Bone marrow (tissue), 2 donors: ENCODE results near the gene ADGRV1.

Experiments
- DNase-seq, 2 donors: peaks; one replicate each; lab custom pipeline; 2025; lab: John Stamatoyannopoulos, UW

Gene ADGRV1

DNA sequence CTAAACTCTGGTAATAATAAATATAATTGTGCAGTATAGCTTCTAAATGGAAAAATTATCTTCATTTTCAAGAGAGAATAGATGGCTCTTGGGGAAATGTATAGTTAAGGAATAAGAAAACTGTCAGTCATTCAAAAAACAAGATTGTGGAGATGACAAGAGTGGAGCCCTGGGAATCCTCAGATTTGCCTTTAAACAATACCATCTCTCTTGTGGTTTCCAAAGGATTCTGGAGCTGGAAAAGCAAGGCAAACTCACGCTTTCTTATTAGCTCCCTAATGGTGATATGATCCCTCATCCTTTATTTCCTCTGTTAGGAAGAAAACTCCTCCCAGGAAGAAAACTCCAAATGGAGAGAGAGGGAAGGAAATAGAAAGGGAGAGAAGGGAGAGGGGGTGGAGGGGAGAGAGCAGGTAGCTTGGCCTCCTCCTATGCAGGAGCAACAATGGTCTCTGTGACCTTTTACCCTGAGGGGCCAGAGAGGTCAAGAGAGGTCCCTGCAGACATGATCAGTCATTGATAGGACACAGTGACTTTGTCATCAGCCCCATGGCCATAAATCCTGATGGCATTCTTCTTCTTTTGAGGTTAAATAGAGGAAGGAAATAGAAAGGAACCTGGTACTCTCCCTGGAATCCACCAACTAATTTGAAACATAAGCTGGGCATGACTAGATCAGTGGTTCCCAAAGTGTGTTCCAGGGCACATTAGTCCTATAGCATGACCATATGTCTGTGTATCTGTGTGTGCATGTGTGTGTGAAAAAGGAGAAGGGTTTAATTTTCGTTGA lies 512.4 kb downstream of the ADGRV1 start:
- no peak for DNase-seq

DNA sequence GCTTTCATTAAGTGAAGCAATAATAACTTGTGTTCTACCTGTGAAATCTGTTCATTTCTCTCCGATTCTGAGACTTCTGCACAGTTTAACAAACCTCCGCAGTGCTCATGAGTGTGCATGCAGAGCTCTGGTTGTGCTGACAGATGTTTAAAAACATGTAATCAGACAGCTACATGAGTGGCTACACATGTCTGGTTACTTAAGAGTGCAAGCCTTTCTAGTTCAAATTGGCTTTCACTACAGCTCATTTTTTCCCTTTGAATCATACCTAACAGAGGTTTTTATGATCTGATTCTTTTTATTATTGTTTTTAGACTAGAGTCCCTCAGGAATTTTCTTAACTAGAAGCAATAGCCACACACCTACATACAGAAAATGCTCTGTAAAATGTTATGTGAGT lies 514.3 kb downstream of the ADGRV1 start:
- no peak for DNase-seq

DNA sequence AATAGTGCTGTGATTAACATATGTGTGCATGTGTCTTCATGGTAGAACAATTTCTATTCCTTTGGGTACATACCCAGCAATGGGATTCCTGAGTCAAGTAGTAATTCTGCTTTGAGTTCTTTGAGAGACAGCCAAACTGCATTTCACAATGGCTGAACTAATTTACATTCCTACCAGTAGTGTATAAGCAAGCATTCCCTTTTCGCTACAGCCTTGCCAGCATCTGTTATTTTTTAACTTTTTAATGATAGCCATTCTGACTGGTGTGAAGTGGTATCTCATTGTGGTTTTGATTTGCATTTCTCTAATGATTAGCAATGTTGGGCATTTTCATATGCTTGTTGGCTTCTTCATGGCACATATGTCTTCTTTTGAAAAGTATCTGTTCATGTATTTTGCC lies 516.0 kb downstream of the ADGRV1 start:
- DNase-seq, result no peak

DNA sequence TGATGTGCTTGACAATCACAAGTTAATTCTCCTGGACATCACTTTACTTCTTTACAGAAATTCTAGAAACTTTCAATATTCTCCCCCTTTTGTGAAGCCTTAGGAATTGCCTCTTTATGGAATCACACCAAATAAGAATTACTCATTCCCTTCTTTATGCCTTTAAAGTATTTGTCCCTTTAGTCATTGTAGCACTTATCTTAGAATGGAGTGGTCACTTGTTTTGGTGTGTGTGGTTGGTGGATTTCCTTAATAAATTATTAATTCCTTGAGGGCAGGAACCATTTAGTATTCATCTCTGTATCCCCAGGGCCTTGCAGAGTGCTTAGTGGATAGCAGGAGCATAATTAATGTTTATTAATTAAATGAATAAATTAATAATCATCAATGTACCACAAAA lies 517.5 kb downstream of the ADGRV1 start:
- no peak for DNase-seq

DNA sequence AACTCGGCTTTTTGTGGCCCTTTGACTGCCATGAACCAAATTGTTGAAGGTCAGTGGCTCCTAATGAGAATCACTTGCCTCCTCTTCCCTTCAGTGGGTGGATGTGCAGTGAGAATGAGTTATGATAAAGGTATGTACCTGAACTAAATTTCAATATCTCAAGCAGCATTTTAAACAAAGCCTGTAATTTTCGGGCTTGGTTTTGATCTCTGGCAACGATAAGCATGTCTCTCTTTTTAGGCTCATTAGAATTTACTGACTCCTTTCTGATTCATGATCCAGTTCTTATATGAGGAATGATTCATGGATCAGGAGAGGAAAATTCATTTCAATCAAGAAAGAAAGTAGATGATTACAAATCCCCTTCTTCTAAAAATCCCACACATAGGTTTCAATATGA lies 519.0 kb downstream of the ADGRV1 start:
- DNase-seq, result no peak

DNA sequence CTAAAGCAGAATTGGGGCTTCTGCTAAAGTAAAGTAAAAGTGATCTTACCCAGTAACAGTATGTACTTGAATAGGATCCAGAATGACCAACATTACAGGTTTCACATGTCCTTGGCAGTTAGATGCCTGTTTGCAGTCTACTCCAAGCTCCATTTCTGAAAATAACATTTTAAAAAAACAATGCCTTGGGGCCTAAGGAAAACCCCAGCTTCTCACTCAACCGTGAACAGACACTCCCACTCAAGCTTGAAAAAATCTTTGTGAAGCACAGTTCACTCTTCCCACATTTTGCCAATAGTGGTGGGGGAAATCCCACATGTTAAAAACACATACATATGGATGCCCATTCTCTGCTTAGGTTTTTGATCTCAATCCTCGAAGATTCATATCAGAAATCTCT lies 520.4 kb downstream of the ADGRV1 start:
- no peak for DNase-seq

DNA sequence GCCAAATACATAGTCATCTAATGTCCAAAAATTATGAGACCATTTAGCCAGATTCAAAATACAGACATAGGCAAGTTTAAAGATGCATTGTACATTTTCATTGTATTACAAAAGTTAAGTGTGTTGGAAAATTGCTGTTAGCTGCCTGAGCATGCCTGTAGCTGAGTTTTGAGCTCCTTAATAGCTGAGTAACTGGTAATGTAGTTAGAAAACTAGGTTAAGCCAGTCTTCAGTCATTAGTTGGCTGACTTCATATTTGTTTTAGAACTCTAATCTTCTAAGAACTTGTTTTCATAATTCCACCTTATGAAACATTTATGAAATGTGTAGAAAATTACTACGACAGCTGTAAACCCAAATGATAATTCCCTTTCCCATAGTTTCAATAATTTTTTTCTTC lies 531.2 kb downstream of the ADGRV1 start:
- DNase-seq, result no peak

DNA sequence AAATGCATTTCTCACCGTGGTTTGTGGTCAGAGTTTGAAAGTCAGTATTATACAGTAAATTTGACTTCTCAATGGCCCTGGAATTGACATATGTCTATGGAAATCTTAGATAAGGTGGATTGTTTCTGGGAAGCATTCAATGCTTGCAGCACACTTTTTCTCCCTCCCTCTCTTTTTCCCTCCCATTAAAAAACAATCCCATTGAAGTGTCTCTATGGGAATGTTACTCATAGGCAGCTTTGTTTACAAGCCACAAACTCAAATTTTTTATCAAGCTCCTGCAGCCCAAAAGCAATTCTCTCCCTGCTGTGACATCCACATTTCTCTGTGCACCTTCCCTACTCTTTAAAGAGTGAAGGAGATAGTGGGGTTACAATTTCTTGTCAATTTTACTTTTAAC lies 532.4 kb downstream of the ADGRV1 start:
- DNase-seq, result no peak

DNA sequence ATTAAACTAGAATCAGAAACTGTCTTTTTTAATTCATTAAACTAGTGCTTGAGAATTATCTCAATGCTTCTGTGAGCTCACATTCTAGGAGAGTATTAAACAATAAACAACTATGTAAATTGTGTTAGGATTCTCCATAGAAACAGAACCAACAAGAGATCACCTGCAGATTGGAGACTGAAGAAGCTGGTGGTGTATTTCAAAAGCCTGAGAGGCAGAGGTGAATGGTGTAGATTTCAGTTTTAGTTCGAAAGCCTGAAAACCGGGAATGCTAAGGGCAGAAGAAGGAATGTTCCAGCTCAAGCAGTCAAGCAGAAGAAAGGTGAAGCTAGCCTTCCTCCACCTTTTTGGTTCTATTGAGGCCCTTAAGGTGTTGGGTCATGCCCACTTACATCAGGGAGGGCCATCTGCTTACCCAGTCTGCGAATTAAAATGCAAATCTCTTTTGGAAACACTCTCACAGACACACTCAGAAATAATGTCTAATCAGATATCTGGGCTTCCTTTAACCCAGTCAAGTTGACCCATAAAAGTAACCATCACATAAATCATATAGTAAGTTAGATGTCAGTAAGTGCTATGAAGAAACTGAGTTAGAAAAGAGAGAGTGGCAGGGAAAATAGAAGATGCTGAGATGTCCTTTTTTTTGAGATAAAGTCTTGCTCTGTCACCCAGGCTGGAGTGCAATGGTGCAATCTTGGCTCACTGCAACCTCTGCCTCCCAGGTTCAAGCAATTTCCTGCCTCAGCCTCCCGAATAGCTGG lies 533.1 kb downstream of the ADGRV1 start:
- no peak for DNase-seq

DNA sequence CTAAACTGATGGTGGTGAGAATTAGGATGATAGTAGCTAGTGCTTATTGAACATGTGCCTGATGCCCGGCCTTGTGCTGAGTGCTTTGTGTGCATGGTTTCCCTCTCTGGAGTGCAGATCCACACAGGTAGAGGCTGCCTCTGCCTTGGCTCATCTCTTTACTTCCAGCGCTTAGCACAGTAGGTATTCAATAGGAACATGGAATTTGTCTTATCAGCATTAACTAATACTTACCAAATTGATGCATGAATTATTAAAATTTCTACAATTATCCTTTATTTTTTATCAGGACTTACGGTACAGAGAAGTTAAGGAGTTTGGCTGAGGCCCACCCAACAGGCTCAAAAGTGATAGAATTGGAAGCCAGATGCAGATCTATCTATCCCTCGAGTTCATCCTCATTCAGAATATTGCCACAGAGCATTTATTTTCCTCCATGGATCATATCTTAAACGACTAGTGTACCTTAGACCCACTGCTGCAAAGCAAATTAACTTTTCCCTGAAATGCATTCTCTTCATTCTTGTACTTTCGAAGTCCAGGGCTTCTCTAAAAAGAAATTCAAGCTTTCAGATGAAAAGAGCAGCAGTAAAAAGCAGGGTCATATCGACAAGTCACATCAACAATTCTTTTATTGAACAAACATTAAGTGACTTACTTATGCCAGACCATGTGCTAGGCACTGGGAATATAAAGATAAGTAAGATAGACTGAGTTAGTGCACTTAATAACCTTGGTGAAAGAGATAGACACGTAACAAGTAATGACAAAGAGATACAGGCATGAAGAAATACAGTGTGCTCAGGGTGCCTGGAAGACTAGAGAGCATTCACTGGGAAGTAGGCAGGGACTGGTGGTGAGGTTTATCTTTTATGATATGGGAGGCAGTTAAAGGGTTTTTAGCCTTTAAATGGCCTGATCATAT lies 534.5 kb downstream of the ADGRV1 start:
- no peak for DNase-seq

DNA sequence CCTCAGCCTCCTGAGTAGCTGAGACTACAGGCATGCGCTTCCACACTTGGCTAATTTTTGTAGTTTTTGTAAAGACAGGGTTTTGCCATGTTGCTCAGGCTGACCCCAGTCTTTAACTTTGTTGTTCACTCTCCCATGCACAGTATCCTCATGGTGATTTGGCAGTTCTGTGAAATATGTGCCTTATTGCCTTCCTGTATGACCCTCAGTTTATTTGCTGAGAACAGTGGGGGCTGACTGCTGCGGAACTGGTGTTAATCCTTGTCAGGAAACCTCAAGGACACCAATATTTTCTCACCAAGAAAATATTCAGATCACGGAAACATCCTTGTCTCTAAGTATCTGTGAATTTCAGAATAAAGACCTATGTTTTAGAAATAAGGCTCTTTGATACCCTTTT lies 536.7 kb downstream of the ADGRV1 start:
- peak in 1 of 2 donors; percentile 49 for DNase-seq

DNA sequence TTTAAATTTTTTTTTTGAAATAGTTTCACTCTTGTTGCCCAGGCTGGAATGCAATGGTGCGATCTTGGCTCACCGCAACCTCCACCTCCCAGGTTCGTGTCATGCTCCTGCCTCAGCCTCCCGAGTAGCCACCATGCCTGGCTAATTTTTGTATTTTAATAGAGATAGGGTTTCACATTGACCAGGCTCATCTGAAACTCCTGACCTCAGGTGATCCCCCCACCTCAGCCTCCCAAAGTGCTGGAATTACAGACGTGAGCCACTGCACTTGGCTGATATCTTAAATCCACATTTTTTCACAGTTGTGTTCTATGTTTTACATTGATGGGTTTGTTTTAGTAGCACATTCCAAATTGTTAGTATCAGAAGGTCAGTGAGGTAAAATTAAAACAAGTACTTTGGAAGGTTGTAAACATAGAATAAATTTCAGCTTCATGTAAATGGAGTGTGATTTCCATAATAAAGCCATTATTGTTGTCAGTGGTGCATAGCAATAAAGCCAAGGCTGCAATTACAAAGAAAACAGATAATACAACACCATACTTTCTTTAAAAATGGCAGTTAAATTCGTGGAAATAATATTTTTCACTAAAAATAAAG lies 537.3 kb downstream of the ADGRV1 start:
- DNase-seq, result no peak

DNA sequence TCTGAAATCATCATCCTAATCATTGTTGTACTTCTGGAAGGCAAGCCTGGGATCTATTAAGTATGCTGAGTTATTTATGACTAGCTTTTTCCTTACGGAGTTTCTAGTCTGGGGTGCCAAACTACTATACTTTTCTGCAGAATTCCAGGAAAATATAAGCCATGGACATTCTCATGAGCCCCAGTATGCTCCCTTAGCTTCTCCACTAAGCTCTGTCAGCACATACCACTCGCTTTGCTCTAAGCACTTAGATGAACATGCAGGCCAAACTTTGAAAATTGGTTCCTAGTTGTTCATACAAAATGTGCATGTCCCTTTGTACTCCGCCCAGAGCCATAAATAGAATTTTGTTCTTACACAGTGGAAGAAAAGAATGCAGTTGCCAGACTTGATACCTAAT lies 539.9 kb downstream of the ADGRV1 start:
- no peak for DNase-seq

DNA sequence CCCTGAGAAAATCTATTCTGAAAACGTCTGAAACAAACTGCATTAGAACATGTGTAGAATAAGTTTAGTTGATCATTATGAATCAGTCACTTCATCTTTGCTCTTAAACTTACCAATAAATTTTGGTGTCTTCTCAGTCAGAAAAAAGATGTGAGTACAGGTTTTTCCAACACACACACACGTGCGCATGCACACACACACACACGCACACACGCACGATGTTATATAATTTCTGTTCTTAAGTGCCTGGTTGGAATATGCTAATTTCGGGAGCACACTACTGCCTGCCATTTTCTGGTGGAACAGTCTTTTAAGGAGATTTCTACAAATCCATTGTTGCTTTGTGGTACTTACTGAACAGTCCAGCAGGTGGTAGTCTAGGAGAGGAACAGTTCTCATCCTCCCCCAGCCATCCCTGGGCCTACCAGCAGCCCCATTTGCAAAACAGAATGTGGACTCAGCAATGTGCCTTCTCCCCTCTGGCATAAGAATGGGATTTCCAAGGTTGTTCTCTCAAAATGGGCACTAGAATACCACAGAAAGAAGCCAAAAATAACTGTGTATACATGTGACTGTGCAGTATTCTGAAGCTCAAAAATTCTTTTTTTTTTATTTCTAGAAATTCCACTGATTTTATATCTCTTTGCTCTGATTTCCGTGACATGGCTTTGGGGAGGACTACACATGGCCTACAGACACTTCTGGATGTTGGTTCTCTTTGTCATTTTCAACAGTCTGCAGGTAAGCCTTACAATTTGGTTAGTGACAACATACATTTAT lies 543.2 kb downstream of the ADGRV1 start:
- DNase-seq, result peak; percentile 7 to 86

DNA sequence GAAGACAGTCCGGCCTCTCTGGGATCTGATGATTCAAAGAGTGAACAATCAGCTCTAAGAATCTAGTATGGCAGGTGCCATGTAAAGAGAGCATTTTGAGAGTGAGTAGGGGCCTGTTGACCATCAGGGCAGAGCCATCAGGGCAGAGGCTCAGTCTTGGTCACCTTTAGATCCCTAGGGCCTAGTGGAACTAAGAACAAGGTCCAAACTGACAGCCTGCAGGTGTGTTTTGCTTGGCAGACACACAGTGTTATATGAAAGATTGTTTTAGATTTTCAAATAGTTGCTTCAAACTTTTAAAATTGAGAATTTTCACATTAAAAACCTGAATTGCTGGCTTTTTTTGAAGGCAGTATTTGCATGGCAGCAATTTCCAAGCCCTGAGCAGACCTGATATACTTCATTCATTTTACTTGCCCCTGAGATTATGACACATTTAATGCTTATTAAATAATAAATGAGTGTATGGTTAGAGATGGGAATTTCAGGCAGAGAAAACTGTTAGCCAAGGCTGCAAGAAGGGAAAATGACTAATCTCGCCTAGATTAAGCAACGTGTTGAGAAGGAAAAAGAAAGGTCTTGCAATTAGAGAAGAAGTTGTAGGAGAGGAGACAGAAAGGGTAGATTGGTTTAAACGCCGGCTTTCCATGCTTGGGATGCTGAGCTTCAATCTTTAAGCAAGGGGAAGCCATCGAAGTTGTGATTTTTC lies 544.9 kb downstream of the ADGRV1 start:
- DNase-seq, result no peak

DNA sequence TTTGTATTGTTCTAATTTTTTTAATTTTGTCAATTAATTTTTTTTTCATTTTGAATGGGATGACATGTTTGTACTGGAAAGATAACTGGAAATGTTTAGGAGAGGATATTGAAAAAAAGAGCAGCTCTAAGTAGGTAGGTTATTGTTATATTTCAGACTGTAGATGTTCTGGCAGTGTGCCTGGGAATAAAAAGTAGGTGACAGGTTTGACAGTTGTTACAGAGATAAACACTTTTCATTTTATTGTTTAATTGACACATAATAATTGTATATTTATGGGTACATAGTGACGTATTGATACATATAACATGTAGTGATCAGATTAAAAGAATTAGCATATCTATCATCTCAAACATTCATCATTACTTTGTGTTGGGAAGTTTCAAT lies 545.5 kb downstream of the ADGRV1 start:
- no peak for DNase-seq

DNA sequence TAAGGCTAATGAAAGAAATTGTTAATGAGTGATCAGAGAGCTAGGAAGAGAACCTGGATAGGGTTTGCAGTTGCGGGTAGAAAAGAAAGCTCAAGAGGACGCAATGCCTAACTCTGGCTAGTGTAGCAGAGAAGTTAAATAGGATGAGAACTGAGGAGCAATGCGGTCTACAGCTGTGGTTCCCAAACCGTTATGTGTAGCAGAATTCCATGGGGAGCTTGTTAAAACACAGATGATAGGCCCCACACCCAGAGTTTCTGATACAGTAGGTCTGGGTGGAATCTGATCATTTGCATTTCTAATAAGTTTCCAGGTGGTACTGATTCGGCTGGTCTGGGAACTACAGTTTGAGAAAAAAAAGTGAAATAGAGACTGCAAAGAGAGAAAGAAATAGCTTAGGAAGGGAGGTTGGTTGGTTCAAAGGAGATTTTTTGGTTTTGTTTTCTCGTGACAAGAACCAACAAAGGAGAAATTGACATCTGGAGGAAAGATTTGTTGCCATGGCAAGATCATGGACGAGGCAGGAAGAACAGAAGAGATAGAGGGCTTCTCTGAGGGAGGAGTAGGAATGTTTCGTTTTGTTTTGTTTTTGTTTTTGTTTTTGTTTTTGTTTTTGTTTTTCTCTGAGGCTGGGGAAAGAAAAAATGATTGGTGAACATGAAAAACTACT lies 548.4 kb downstream of the ADGRV1 start:
- DNase-seq, result no peak

DNA sequence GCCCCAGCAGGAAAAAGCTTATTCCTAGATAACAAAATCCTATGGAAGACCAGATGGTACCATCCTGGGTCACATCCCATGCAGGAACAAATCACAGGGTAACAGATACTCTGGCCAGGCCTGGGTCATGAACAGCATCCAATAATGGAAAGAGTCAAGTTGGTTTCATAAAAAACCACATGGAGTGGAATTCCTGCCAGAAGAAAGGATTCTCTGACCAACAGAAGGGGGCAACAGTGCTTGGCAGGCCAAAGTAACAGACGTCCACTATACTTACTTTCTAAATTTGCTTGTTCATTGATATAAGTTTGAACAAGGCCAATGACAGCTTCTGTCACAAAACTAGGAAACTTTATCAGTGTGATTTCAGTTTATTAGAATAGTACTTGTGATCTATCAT lies 551.0 kb downstream of the ADGRV1 start:
- no peak for DNase-seq

DNA sequence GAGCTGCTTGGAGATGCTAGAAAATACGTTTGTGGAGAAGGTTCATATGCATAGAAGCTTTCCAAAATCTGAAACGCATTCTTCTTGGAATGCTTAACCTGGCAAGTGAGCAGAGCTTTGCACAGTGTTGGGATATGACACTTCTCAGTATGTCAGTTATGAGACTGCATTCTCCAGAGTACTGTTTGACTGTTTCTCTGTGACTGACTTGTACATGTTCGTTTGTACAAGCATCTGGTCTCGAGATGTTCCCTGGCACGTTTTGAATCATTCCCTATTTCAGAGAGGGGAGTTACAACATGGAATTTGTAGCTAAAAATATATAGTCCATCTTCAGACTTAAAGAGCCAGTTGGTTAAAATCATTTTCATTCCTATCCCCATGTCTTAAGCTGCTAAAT lies 552.1 kb downstream of the ADGRV1 start:
- no peak for DNase-seq
